OCI-LY7 (cell line): ENCODE results near the gene CTBP2.

Source experiments
- EZH2phosphoT487 ChIP-seq: fragments of 200-600 bp; sonication (generic); IDR thresholded peaks from 2 replicates; pipeline ENCODE4 v1.6.1; 2018; ENCODE audit warnings: low read depth, borderline replicate concordance, mild to moderate bottlenecking, mixed run types, antibody characterized with exemption, low read length, moderate library complexity, mixed read lengths
- TF ChIP-seq, protein P1 (sequence below): fragments of 200-600 bp; sonication (generic); conservative IDR thresholded peaks from 2 replicates; pipeline ENCODE4 v1.5.1; 2014; ENCODE audit warnings: mild to moderate bottlenecking, antibody characterized with exemption, low read length, moderate library complexity, mixed read lengths

GRCh38 chr10:125030567-125031197 lies 129.7 kb downstream of the CTBP2 start:
- TF ChIP-seq, protein P1, sequence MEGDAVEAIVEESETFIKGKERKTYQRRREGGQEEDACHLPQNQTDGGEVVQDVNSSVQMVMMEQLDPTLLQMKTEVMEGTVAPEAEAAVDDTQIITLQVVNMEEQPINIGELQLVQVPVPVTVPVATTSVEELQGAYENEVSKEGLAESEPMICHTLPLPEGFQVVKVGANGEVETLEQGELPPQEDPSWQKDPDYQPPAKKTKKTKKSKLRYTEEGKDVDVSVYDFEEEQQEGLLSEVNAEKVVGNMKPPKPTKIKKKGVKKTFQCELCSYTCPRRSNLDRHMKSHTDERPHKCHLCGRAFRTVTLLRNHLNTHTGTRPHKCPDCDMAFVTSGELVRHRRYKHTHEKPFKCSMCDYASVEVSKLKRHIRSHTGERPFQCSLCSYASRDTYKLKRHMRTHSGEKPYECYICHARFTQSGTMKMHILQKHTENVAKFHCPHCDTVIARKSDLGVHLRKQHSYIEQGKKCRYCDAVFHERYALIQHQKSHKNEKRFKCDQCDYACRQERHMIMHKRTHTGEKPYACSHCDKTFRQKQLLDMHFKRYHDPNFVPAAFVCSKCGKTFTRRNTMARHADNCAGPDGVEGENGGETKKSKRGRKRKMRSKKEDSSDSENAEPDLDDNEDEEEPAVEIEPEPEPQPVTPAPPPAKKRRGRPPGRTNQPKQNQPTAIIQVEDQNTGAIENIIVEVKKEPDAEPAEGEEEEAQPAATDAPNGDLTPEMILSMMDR, result peak; percentile 59
- no peak for TF ChIP-seq EZH2phosphoT487
